SIG-M5 treated with dmso at 0.1 percent for 504 hours (cell line): ENCODE measurements around the gene CENPF.

Source experiments
- DNase-seq: peaks from one replicate; lab custom pipeline; 2025; ENCODE audit not compliant: unreplicated experiment; lab: John Stamatoyannopoulos, UW

The CENPF gene

GRCh38 chr1:214617246-214617645, 14.3 kb downstream of the CENPF start:
- no peak for DNase-seq

GRCh38 chr1:214617843-214618242, 14.8 kb downstream of the CENPF start:
- no peak for DNase-seq

- no peak for DNase-seq
Observed at GRCh38 chr1:214621236-214621635, 18.2 kb downstream of the CENPF start.

GRCh38 chr1:214623430-214623829, 20.4 kb downstream of the CENPF start:
- no peak for DNase-seq

- DNase-seq = no peak
Observed at GRCh38 chr1:214632091-214632490, 29.1 kb downstream of the CENPF start.

GRCh38 chr1:214633686-214634085, 30.7 kb downstream of the CENPF start:
- no peak for DNase-seq

GRCh38 chr1:214634267-214634666, 31.3 kb downstream of the CENPF start:
- DNase-seq = no peak

GRCh38 chr1:214635086-214635485, 32.1 kb downstream of the CENPF start:
- DNase-seq = no peak

GRCh38 chr1:214635506-214635905, 32.5 kb downstream of the CENPF start:
- DNase-seq = no peak

- no peak for DNase-seq
Observed at GRCh38 chr1:214636436-214636835, 33.4 kb downstream of the CENPF start.

- no peak for DNase-seq
Observed at GRCh38 chr1:214637125-214637524, 34.1 kb downstream of the CENPF start.

- DNase-seq = peak; percentile 40
Observed at GRCh38 chr1:214637722-214638458, 34.9 kb downstream of the CENPF start.

GRCh38 chr1:214638459-214638807, 35.4 kb downstream of the CENPF start:
- no peak for DNase-seq

GRCh38 chr1:214638997-214639396, 36.0 kb downstream of the CENPF start:
- no peak for DNase-seq

GRCh38 chr1:214640431-214641213, 37.6 kb downstream of the CENPF start:
- DNase-seq = no peak

GRCh38 chr1:214641214-214641895, 38.4 kb downstream of the CENPF start:
- no peak for DNase-seq

- DNase-seq = no peak
Observed at GRCh38 chr1:214643030-214643429, 40.0 kb downstream of the CENPF start.

- no peak for DNase-seq
Observed at GRCh38 chr1:214645712-214646111, 42.7 kb downstream of the CENPF start.

- DNase-seq = no peak
Observed at GRCh38 chr1:214648801-214649200, 45.8 kb downstream of the CENPF start.

- DNase-seq = no peak
Observed at GRCh38 chr1:214649607-214650006, 46.6 kb downstream of the CENPF start.

GRCh38 chr1:214650664-214651063, 47.7 kb downstream of the CENPF start:
- DNase-seq = no peak

GRCh38 chr1:214657299-214657698, 54.3 kb downstream of the CENPF start:
- DNase-seq = no peak
